ENCODE data around the gene KIAA0232. TPM values are rescaled to one million over a fixed set of nuclear protein-coding genes. Genes with fewer than 3 reads are reported as not detected.
"Not testable (repeated sequence)": the region's sequence is repeated elsewhere in the genome, so short reads cannot be mapped to it uniquely, and the experiment has no call there.

KIAA0232 gene
- polyA plus RNA-seq, 12 donors = 18.7 to 25.5 (median 23.3) TPM; not detected in 1

DNA sequence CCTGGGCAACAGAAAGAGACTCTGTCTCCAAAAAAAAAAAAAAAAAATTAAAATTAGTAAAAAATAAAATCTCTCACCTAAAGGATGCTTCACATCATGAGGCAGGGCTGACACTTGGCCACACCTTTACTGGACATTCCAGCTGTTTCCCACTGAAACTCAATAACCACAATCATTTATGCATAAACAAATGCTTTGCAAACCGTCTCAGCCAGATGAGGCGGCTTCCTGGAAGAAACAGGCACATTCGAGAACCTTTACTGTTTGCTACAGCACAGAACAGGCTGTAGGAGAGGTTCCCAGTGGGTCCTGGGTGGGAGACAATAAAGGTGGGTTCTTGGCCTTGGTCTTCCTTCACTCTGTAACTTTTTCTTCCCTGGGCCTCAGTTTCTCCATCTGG is 116.2 kb downstream of the KIAA0232 start:
- DNase-seq = no peak

DNA sequence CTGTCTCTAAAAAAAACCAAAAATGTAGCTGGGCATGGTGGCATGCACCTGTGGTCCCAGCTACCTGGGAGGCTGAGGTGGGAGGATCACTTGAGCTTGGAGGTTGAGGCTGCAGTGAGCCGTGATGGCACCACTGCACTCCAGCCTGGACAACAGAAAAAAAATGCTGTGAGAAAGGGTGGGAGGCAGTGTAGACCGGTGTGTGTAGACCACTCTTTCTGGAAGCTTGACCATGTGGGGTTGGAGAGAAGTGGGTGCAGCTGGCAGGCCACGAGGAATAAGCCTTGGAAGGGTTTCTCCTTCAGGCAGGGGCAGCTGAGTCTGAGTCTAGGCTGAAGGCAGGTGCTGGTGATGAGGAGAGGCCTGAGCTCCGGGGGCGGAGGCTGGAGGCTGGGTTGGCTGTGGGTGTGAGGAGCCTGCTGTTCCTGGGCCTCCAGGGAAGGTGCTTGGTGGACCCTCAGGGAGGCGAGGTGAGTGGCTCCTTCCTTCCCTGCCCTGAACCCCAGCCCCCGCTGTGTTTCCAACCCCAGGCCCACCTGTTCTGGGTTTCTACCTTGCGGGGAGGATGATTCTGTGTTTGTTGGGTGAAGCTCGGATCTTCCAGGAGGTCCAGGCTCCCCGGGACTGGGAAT is 117.8 kb downstream of the KIAA0232 start:
- DNase-seq = no peak

DNA sequence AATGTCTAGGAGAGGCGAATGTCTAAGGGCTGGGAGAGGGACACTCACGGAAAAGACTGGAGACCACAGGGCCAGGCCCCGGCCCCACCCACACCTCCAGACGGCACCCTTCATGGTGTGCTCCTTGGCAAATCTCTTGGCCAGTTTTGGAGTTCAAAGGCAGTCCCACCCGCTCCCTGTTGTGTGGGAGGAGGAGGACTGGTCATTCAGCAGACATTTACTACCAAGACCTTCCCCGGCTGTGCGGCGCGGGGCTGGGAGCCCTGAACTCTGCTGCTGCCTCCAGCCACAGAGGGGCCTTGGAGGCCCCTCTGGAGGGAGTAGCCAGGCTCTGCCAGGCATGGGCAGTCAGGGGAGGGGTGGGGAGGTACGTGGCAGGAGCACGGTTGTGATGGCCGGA is 118.4 kb downstream of the KIAA0232 start:
- no peak for DNase-seq

DNA sequence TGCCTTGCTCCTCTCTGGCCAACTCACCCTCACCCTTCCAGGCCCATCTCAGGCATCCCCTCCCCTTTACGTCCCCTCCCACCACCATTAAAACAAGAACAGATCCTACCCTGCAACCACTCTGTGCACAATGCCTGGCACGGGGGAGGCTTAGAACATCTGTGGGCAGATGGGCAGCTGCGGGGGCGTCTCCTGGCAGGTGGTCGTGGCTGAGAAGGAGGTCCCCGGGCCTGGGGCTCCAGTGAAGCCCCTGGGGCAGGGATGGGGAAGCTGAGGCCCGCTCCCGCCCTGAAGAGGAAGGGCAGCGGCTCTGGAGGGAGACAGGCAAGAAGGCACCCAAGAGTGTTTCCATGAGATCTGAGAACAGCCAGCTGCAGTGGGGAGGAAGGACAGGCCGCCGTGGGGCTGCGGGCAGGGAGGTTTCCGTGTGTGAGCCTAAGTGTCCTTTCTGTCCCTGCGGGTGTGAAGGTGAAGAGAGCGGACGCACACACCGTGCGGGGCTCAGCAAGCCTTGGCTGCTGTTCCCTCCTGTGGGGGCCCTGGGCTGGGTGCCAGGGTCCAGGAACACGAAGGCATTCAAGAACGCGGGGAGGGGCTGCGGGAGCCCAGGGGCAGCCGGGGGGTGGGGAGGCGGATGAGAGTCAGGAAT is 119.3 kb downstream of the KIAA0232 start:
- no peak for DNase-seq

DNA sequence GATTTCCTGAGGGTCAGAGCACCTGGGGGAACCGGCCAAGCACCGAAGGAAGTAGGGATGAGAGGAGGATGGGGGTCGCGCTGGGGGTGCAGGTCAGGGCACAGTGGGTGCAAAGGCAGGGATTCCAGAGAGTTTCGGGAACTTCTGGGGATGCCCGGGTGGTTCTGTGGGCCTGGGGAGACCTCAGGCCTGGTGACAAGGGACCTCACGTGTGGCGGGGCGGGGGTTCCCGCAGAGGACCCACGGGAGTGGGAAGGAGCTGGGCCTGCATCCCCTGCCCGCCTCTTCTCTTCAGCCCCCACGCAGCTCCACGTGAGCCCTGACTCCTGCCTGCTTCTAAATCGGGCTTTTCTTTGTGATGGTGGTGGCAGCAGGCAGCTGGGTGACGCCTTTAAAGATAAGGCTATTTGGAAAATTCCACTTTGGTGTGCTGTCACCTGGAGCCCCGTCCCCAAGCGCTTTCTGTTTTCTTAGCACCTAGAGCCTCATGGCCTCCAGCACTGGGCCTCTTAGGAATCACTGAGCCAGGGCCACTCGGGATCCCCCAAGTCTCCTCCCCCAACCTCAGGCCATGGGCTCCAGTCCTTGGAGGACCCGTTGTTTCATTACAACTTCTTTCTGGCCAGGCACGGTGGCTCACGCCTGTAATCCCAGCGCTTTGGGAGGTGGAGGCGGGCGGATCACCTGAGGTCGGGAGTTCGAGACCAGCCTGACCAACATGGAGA is 120.0 kb downstream of the KIAA0232 start:
- DNase-seq = no peak

DNA sequence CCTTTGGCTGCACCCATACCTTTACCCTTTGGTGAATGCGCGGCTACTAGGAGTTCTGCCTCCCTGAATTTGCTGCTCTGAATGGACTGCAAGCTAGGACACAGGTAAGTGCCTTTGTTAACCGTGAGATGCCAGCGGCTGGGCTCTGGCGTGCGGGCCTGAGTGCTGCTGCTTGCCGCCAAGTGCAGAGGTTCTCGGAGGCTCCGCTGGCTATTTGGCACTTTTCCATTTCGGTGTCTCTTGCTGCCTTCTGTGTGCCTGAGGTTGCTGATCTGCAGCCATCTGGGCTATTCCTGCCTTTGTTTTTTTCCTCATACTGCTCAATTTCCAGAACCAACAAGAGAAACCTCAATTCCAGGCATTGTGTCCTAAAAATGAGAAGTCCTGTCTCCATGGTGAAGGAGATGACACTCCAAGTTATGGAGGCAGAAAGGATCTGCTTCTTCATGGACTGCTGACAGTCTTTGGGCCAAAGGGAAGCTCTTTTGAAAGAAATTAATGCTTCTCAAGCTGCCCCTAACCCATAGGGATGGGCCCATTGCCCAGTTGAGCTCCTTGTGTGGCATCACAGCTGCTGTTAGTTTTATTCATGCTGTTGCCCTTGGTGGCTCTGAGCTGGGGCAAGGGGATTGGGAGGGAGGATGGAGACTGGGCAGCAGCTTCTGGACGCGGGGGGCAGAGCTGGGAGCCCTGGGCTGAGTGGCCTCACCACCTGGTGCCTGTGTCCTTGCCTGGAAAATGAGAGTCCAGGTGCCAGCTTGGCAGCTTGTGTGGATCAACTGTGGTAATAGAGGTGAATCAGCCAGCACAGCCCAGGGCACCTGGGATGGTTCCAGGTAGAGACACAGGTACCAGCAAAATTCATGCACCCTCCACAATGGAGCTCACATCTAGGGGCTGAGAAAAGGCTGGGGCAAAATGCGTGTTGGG is 123.3 kb downstream of the KIAA0232 start:
- DNase-seq = no peak

DNA sequence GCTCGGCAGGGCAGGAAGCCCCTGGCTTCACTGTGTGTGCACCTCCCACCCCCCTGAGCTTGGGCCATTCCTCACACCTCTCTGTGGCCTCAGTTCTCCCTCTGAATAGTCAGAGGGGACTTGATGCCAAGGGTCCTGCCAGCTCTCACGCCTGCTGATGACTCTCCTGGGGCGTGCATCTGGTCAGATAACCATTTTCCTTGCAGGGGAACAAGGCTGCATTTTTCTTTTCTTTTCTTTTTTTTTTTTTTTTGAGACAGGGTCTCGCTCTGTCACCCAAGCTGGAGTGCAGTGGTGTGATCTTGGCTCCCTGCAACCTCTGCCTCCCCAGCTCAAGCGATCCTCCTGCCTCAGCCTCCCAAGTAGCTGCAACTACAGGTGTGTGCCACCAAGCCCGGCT is 124.0 kb downstream of the KIAA0232 start:
- DNase-seq = not testable (repeated sequence)

DNA sequence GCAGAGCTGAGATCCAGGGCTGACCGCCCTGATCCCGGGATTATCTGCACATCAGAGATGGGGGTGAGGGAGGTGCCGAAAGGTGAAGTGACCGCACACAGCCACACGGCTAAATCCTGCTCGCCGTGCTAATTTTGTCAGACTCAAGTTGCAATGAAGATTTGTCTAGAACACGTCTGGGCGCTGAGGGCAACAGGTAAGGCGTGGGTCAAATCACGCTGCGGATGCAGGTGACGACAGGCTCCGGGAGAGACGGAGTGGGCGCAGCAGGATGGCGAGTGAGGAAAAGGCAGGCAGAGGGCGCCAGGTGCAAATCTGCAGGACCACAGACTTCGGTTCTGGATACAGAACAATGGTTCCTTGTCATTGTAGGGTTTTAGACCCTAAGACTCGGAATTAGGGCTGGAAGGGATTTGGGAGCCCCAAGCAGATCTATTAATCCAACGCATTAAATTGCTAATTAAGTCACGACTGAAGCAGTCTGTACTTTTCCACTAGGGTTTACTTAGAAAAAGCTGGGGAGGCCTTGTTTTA is 125.2 kb downstream of the KIAA0232 start:
- DNase-seq = no peak

DNA sequence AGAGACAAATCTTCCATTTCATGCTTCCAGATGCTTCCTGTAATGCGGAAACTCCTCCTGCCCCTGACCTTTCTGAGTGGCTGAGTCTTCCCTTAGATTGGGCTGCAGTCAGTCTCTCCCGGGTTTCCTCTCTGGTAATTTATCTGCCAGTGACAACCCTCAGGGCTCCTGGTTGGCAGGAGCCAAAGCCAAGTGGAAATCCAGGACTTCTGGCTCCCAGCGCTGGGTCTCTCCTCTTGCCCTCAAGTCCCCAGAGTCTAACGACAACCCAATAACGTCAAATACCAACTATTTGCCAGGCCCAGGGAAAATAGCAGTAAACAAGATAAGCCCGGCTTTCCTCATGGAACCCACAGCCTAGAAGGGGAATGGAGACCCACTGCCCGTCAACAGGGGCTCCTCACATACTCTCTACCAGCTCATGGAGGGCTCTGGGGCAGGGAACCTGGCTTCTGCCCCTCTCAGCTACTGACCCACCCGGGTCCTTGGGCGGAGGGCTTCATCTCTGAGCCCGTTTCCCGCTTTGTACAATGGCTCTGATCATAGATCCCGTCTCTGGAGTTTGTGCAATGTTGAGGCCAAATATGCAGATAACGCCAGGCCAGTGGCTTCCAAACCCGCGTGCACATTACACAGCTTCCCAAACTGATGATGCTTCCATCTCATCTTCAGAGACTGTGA is 126.0 kb downstream of the KIAA0232 start:
- DNase-seq = no peak

DNA sequence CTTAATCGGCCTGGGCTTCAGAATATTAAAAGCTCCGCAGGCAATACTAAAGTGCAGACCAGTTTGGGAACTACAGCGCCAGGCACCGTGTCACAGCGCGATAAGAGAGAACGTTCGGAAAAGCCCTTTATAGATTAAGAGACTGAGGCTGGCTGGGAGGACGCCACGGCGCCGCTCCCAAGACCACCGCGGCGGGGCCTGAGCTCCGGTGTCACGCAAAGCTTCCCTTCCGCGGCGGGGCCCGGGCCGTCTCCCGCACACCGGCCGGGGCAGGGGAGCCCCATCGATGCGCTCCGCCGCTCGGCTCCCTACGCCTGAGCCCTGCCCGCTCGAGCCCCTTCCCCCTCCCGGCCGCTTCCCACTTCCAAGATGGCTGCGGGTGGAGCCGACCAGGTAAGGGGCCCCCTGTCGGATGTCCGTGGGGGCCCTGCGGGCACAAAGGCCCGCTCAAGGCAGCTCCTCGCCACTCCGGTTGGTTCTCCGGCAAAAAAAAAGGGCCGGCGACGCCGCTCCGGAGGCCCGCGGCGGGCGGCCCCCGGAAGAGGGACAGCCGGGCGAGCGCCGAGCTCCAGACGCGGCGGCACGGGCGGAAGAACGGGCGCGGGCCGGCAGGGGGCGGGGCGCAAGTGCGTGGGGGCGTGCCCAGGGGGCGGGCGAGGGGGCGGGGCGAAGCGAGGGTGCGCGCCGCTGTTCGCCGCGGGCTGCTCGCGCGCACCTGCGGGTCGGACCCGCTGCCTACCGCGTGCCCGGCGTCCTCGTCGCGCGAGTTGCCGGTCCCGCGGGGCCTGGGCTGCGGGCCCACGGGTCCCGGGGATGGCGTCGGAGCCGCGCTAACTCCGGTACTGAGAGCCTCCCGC is 126.8 kb downstream of the KIAA0232 start, which contains the start of gene TBC1D14:
TSS of gene TBC1D14 (plus strand) at position 714 of the 857 bp plus-strand sequence. CDS start 13,564 bp downstream, outside the sequence.
- DNase-seq = peak; percentile 89

DNA sequence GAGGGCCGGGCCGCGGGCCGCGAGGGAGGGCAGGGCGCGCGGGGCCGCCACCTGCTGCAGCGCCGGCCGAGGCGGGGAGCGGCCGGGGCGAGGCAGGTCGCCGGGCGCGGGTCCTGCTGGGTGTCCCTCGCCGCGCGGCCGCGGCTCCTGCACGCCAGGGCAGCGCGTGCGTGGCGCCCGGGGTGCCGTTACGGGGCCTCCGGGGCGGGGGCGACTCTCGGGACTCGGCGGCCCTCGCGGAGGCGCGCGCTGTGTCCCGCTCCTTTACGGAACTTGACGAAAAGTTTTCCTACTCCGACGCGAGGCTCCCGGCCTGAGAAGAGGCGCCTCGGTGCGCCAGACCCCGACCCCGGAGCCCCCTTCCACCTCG is 127.4 kb downstream of the KIAA0232 start:
- no peak for DNase-seq

DNA sequence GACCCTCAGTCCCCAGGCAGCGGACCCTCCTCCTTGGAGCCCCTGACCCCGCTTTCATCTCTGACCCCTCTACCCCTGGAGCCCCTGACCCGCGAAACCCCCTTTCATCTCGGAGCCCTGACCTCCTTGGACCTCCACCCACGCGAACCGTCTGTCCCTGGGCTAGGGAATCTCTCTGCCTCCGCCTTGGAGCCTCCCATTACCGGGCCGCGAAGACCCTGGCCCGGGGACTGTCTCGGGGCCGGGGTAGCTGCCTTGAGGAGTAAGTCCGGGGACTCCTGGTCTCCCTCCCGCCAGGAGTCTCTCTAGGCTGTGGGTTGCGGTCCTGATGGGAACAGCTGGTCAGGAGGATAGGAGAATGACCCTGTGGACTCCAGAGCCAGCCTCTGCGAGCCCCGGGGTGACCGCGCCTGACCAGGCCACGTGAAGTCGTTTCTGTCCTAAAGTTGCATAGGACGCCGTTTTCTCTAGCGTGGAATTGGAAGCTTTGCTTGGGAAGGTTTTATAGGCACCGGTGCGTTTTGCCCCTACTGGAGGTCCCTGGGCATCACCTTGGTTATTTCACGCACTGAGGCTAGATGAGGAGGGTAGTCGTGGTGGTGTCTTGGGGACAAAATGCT is 127.9 kb downstream of the KIAA0232 start:
- no peak for DNase-seq

DNA sequence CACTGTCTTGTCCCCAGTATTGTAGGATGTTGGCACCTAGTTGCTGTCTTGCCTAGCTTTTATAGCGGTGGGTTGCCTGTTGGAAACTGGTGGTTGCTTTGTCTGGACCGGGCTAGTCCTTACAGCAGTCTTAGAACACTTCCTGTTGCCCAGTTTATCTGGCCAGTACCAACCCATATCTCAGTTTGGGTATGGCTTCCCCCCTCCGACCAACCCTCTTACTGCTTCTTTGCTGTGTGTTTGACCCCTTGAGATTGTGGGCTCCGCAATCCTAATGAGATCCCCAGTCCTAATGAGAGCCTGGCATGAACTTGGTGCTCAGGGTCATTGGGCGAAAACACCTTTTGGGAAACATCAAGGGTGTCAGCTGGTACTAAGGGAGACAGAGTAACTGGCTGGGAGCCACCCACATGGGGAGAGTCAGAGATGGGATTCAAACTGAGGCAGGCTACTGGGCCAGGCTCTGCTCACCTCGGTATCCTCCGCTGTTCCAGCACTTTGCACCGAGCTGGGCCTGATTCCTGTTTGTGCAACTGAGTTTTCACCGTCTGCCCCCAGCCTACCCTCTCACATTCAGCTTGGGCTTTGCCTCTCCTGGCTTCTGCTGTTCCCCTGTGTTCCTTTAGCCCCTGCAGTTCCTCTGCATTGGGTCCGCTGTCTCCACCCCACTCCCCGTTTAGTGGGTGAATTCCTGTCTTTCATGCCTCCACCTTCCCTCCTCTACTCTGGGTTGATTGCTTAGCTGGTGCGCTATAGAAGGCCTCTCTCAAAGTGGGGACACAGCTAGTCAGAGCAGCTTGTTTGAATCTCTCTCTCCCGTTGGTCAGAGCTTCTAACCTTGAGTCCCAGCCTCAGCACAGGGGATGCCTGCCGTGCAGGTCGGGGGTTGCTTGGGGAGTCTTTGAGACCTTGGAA is 128.7 kb downstream of the KIAA0232 start:
- DNase-seq = no peak

DNA sequence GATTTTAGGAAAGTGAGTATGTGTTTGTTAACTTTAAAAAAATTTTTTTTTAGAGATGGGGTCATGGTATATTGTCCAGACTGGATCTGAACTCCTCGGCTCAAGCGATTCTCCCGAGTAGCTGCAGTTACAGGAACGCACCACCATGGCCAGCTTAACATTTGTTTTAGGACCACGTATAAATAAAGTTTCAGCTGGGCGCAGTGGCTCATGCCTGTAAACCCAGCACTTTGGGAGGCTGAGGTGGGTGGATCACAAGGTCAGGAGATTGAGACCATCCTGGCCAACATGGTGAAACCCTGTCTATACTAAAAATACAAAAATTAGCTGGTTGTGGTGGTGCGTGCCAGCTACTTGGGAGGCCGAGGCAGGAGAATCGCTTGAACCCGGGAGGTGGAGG is 129.4 kb downstream of the KIAA0232 start:
- not testable (repeated sequence) for DNase-seq

DNA sequence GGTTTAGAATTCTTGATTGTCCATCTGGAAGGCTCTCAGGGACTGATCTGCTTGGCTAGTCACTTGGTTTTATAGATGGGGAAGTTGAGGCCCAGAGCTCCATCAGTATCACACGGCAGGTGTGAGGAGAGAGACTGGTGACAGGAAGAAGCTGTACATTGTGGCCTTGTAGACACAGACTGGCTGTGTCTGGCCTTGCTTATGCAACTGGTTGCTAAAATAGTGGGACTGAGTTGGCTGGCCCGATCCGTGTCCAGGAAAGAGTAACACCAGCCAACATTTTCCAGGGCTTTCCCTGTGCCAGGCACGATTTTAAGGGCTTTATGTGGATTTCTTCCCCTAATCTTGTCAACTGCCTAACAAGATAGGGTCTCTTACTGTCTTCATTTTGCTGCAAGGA is 129.9 kb downstream of the KIAA0232 start:
- no peak for DNase-seq

DNA sequence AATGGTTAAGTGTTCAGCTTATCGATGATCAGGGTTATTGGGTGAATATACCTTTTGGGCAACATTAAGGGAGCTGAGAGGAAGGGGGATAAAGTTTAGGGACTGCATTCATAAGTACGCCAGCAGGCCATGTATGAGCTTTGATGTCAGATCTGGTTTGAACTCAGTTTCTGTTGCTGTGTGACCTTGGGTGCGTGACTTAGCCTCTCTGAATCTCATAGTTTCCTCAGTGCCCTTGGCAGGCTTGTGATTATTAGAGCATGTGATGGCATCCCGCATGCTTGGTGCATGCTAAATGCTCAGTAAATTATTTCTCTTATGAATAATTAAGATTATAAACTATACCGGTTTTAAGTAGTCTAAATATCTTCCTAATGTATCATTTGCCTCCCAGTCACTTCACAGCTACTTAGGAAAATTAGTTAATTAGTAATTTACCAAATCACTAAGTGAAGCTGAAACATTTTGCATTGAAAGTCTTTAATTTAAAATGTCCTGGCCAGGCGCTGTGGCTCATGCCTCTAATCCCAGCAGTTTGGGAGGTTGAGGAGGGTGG is 130.9 kb downstream of the KIAA0232 start:
- no peak for DNase-seq

DNA sequence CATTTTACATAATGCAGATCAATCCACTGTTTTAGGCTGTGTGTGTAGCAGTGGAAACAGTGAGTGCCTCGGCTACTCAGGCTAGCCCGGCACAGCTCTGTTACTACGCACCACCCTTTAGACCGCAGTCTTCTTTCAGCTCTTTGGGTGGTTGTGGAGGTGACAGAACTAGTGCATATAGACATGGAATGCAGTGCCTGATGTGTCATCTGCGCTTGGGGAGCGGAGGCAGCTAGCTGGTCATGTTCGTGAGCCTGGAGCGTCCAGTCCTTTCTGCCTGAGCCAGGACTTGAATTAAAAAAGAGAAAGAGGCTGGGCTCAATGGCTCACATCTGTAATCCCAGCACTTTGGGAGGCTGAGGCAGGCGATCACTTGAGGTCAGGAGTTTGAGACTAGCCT is 131.9 kb downstream of the KIAA0232 start:
- DNase-seq = no peak
